Sigmoid colon (tissue), 4 donors: ENCODE results near the gene BACE2.

Source experiments
- CTCF ChIP-seq, 4 experiments: fragments of 450-650 bp in 3 of 4; fragments of 200-600 bp in 1 of 4; IDR thresholded peaks; one replicate each; pipeline ENCODE4 v1.5.1; 2016 to 2019; ENCODE audit warnings: antibody characterized with exemption in 4 of 4, mild to moderate bottlenecking in 3 of 4, moderate library complexity in 2 of 4
- EP300 ChIP-seq, 4 donors: sonication (generic); formaldehyde crosslinking; IDR thresholded peaks; one replicate each; pipeline ENCODE4 v1.6.1; 2017; ENCODE audit warnings: antibody characterized with exemption in 4 of 4
- POLR2A ChIP-seq, 2 donors: fragments of 450-650 bp; IDR thresholded peaks; one replicate each; pipeline ENCODE4 v1.6.1; 2016; ENCODE audit warnings: antibody characterized with exemption in 2 of 2, mild to moderate bottlenecking in 2 of 2, moderate library complexity in 2 of 2
- POLR2AphosphoS5 ChIP-seq, 4 donors: sonication (generic); formaldehyde crosslinking; IDR thresholded peaks; one replicate each; pipeline ENCODE4 v1.6.1; 2017; ENCODE audit warnings: antibody characterized with exemption in 4 of 4

GRCh38 chr21:41166884-41167283 is 1.1 kb upstream of the BACE2 start:
- TF ChIP-seq POLR2AphosphoS5 (IDR thresholded peaks at IDR 0.05), result no peak
- TF ChIP-seq CTCF (IDR thresholded peaks at IDR 0.05), result no peak
- TF ChIP-seq POLR2A (IDR thresholded peaks at IDR 0.05), result no peak
- no peak for TF ChIP-seq EP300 (IDR thresholded peaks at IDR 0.05)
